HG03108 (cell line): Measurements from ENCODE around the gene OR2J2.
"Not testable (repeated sequence)": the region's sequence is repeated elsewhere in the genome, so short reads cannot be mapped to it uniquely, and the experiment has no call there.

Source experiments
- ATAC-seq: cut with Tn5 transposase; IDR thresholded peaks from one replicate; pipeline ENCODE4 v1.9.1; 2021; ENCODE audit warnings: moderate library complexity; ENCODE audit not compliant: unreplicated experiment

The OR2J2 gene

GRCh38 chr6:29218056-29218455 is 47.3 kb downstream of the OR2J2 start:
- ATAC-seq = not testable (repeated sequence)
